HEK293 (cell line): ENCODE data around the gene SNHG17.
A peak's percentile ranks its signal among the peaks of the same experiment; 100 is the strongest.

Source experiments
- IKZF3 ChIP-seq: fragments of 450-650 bp; IDR thresholded peaks from 2 replicates; pipeline ENCODE4 v1.5.0; 2018; ENCODE audit warnings: missing biosample characterization, mild to moderate bottlenecking, missing genetic modification characterization, moderate library complexity
- OVOL3 ChIP-seq: fragments of 450-650 bp; formaldehyde crosslinking; IDR thresholded peaks from 2 replicates; pipeline ENCODE4 v1.5.1; 2016; ENCODE audit warnings: missing biosample characterization, missing genetic modification characterization
- ZBTB48 ChIP-seq: fragments of 450-650 bp; formaldehyde crosslinking; IDR thresholded peaks from 2 replicates; pipeline ENCODE4 v1.5.1; 2016; ENCODE audit warnings: missing biosample characterization, missing genetic modification characterization
- ZFHX2 ChIP-seq: fragments of 450-650 bp; formaldehyde crosslinking; conservative IDR thresholded peaks from 2 replicates; pipeline ENCODE4 v1.5.1; 2016; ENCODE audit warnings: missing biosample characterization, missing genetic modification characterization
- ZNF324 ChIP-seq: fragments of 450-650 bp; formaldehyde crosslinking; IDR thresholded peaks from 2 replicates; pipeline ENCODE4 v1.5.1; 2016; ENCODE audit warnings: missing biosample characterization, missing genetic modification characterization
- ZNF341 ChIP-seq: fragments of 450-650 bp; formaldehyde crosslinking; IDR thresholded peaks from 2 replicates; pipeline ENCODE4; 2016; ENCODE audit warnings: low read depth, missing biosample characterization, missing genetic modification characterization
- ZNF558 ChIP-seq: fragments of 450-650 bp; formaldehyde crosslinking; IDR thresholded peaks from 2 replicates; pipeline ENCODE4 v1.5.1; 2016; ENCODE audit warnings: missing biosample characterization, missing genetic modification characterization
- ZNF610 ChIP-seq: fragments of 450-650 bp; formaldehyde crosslinking; IDR thresholded peaks from 2 replicates; pipeline ENCODE4 v1.5.1; 2016; ENCODE audit warnings: missing biosample characterization, missing genetic modification characterization, borderline replicate concordance
- ZNF701 ChIP-seq: fragments of 450-650 bp; formaldehyde crosslinking; IDR thresholded peaks from 2 replicates; pipeline ENCODE4 v1.5.1; 2016; ENCODE audit warnings: missing biosample characterization, missing genetic modification characterization
- ZNF707 ChIP-seq: fragments of 450-650 bp; formaldehyde crosslinking; IDR thresholded peaks from 2 replicates; pipeline ENCODE4 v1.5.1; 2016; ENCODE audit warnings: missing biosample characterization, missing genetic modification characterization
- TF ChIP-seq, protein P1 (sequence below): fragments of 450-650 bp; formaldehyde crosslinking; IDR thresholded peaks from 2 replicates; pipeline ENCODE4 v1.5.1; 2017; ENCODE audit warnings: missing biosample characterization, missing genetic modification characterization
- TF ChIP-seq, protein P2 (sequence below): fragments of 450-650 bp; formaldehyde crosslinking; IDR thresholded peaks from 2 replicates; pipeline ENCODE4 v1.5.1; 2016; ENCODE audit warnings: missing biosample characterization, missing genetic modification characterization, low read depth
- TF ChIP-seq, protein P3 (sequence below): fragments of 450-650 bp; formaldehyde crosslinking; conservative IDR thresholded peaks from 2 replicates; pipeline ENCODE4 v1.5.1; 2016; ENCODE audit warnings: low read depth, missing biosample characterization, missing genetic modification characterization
- TF ChIP-seq, protein P4 (sequence below): fragments of 450-650 bp; formaldehyde crosslinking; IDR thresholded peaks from 2 replicates; pipeline ENCODE4 v1.5.1; 2016; ENCODE audit warnings: missing biosample characterization, missing genetic modification characterization
- TF ChIP-seq, protein P5 (sequence below): fragments of 450-650 bp; formaldehyde crosslinking; IDR thresholded peaks from 2 replicates; pipeline ENCODE4 v1.5.1; 2016; ENCODE audit warnings: missing biosample characterization, missing genetic modification characterization
- TF ChIP-seq, protein P6 (sequence below): fragments of 450-650 bp; formaldehyde crosslinking; IDR thresholded peaks from 2 replicates; pipeline ENCODE4 v1.5.1; 2016; ENCODE audit warnings: missing biosample characterization, missing genetic modification characterization
- TF ChIP-seq, protein P7 (sequence below): sonication (generic); formaldehyde crosslinking; IDR thresholded peaks from 2 replicates; pipeline ENCODE4 v1.8.1; 2022; ENCODE audit warnings: mild to moderate bottlenecking, moderate library complexity, missing genetic modification reagents
- TF ChIP-seq, protein P8 (sequence below): fragments of 450-650 bp; formaldehyde crosslinking; IDR thresholded peaks from 2 replicates; pipeline ENCODE4 v1.5.1; 2017; ENCODE audit warnings: missing biosample characterization, mild to moderate bottlenecking, missing genetic modification characterization, moderate library complexity

The SNHG17 gene

DNA sequence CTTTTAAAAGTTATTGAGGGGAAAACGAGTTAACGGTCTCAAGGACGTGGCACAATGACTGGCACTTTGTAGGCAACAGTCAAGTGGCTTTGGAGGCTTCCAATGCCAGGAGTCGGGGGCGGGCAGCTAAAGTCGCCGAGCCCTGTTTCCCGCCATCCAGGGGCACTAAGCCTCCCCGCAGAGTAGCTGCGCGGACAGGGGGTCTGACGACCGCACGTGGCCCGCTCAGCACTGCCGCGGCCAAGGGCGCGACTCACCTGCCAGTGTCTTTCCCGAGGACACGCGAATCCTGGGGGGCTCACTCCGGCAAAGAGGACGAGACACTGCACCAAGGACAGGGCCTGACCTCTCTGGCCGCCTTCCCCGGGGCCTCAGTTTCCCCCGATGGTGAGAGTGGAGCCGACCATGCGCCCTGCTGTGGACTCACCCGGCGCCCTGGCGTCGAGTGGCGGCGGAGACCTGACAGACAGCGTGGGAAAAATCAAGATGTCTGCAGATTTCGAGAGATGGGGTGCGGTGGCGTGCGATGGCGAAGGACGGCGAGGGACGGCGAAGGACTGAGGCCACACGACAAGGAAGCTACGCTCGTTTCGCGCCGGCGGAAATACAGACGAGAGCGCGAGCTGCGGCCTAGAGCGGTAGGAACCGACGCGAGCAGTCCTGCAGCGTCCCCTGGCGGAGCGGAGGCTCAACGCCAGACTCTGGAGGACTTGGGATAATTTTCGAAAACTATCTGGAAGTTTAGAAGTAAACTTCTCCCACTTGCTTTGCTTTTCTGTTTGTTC lies at the start of gene SNHG17 (continued):
- TF ChIP-seq, protein P1, sequence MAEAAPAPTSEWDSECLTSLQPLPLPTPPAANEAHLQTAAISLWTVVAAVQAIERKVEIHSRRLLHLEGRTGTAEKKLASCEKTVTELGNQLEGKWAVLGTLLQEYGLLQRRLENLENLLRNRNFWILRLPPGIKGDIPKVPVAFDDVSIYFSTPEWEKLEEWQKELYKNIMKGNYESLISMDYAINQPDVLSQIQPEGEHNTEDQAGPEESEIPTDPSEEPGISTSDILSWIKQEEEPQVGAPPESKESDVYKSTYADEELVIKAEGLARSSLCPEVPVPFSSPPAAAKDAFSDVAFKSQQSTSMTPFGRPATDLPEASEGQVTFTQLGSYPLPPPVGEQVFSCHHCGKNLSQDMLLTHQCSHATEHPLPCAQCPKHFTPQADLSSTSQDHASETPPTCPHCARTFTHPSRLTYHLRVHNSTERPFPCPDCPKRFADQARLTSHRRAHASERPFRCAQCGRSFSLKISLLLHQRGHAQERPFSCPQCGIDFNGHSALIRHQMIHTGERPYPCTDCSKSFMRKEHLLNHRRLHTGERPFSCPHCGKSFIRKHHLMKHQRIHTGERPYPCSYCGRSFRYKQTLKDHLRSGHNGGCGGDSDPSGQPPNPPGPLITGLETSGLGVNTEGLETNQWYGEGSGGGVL (tag by site-specific recombination) = 0 out of 2 replicates have a peak, but pooled peaks have one; percentile 18
- TF ChIP-seq, protein P2, sequence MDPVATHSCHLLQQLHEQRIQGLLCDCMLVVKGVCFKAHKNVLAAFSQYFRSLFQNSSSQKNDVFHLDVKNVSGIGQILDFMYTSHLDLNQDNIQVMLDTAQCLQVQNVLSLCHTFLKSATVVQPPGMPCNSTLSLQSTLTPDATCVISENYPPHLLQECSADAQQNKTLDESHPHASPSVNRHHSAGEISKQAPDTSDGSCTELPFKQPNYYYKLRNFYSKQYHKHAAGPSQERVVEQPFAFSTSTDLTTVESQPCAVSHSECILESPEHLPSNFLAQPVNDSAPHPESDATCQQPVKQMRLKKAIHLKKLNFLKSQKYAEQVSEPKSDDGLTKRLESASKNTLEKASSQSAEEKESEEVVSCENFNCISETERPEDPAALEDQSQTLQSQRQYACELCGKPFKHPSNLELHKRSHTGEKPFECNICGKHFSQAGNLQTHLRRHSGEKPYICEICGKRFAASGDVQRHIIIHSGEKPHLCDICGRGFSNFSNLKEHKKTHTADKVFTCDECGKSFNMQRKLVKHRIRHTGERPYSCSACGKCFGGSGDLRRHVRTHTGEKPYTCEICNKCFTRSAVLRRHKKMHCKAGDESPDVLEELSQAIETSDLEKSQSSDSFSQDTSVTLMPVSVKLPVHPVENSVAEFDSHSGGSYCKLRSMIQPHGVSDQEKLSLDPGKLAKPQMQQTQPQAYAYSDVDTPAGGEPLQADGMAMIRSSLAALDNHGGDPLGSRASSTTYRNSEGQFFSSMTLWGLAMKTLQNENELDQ (tag by site-specific recombination) = no peak
- TF ChIP-seq ZFHX2 (tag by site-specific recombination) = peak; percentile 40
- TF ChIP-seq, protein P3, sequence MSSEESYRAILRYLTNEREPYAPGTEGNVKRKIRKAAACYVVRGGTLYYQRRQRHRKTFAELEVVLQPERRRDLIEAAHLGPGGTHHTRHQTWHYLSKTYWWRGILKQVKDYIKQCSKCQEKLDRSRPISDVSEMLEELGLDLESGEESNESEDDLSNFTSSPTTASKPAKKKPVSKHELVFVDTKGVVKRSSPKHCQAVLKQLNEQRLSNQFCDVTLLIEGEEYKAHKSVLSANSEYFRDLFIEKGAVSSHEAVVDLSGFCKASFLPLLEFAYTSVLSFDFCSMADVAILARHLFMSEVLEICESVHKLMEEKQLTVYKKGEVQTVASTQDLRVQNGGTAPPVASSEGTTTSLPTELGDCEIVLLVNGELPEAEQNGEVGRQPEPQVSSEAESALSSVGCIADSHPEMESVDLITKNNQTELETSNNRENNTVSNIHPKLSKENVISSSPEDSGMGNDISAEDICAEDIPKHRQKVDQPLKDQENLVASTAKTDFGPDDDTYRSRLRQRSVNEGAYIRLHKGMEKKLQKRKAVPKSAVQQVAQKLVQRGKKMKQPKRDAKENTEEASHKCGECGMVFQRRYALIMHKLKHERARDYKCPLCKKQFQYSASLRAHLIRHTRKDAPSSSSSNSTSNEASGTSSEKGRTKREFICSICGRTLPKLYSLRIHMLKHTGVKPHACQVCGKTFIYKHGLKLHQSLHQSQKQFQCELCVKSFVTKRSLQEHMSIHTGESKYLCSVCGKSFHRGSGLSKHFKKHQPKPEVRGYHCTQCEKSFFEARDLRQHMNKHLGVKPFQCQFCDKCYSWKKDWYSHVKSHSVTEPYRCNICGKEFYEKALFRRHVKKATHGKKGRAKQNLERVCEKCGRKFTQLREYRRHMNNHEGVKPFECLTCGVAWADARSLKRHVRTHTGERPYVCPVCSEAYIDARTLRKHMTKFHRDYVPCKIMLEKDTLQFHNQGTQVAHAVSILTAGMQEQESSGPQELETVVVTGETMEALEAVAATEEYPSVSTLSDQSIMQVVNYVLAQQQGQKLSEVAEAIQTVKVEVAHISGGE (tag by site-specific recombination) = peak; percentile 94
- peak; percentile 74 for TF ChIP-seq ZNF558 (tag by site-specific recombination)
- peak; percentile 85 for TF ChIP-seq ZNF610 (tag by site-specific recombination)
- TF ChIP-seq, protein P4, sequence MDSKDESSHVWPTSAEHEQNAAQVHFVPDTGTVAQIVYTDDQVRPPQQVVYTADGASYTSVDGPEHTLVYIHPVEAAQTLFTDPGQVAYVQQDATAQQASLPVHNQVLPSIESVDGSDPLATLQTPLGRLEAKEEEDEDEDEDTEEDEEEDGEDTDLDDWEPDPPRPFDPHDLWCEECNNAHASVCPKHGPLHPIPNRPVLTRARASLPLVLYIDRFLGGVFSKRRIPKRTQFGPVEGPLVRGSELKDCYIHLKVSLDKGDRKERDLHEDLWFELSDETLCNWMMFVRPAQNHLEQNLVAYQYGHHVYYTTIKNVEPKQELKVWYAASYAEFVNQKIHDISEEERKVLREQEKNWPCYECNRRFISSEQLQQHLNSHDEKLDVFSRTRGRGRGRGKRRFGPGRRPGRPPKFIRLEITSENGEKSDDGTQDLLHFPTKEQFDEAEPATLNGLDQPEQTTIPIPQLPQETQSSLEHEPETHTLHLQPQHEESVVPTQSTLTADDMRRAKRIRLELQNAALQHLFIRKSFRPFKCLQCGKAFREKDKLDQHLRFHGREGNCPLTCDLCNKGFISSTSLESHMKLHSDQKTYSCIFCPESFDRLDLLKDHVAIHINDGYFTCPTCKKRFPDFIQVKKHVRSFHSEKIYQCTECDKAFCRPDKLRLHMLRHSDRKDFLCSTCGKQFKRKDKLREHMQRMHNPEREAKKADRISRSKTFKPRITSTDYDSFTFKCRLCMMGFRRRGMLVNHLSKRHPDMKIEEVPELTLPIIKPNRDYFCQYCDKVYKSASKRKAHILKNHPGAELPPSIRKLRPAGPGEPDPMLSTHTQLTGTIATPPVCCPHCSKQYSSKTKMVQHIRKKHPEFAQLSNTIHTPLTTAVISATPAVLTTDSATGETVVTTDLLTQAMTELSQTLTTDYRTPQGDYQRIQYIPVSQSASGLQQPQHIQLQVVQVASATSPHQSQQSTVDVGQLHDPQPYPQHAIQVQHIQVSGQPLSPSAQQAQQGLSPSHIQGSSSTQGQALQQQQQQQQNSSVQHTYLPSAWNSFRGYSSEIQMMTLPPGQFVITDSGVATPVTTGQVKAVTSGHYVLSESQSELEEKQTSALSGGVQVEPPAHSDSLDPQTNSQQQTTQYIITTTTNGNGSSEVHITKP (tag by site-specific recombination) = peak; percentile 55
- TF ChIP-seq ZNF324 (tag by site-specific recombination) = peak; percentile 99
- TF ChIP-seq, protein P5, sequence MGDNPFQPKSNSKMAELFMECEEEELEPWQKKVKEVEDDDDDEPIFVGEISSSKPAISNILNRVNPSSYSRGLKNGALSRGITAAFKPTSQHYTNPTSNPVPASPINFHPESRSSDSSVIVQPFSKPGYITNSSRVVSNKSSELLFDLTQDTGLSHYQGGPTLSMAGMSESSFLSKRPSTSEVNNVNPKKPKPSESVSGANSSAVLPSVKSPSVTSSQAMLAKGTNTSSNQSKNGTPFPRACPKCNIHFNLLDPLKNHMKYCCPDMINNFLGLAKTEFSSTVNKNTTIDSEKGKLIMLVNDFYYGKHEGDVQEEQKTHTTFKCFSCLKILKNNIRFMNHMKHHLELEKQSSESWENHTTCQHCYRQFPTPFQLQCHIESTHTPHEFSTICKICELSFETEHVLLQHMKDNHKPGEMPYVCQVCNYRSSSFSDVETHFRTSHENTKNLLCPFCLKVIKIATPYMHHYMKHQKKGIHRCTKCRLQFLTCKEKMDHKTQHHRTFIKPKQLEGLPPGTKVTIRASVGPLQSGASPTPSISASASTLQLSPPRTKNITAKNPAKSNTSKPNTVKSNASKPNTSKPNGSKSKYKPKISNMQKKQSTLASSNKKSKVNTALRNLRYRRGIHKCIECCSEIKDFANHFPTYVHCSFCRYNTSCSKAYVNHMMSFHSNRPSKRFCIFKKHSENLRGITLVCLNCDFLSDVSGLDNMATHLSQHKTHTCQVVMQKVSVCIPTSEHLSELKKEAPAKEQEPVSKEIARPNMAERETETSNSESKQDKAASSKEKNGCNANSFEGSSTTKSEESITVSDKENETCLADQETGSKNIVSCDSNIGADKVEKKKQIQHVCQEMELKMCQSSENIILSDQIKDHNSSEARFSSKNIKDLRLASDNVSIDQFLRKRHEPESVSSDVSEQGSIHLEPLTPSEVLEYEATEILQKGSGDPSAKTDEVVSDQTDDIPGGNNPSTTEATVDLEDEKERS (tag by site-specific recombination) = peak; percentile 61; the same call in 1 of the 2 replicates
- TF ChIP-seq, protein P6, sequence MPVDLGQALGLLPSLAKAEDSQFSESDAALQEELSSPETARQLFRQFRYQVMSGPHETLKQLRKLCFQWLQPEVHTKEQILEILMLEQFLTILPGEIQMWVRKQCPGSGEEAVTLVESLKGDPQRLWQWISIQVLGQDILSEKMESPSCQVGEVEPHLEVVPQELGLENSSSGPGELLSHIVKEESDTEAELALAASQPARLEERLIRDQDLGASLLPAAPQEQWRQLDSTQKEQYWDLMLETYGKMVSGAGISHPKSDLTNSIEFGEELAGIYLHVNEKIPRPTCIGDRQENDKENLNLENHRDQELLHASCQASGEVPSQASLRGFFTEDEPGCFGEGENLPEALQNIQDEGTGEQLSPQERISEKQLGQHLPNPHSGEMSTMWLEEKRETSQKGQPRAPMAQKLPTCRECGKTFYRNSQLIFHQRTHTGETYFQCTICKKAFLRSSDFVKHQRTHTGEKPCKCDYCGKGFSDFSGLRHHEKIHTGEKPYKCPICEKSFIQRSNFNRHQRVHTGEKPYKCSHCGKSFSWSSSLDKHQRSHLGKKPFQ = peak; percentile 73
- peak; percentile 62; the same call in 1 of the 2 replicates for TF ChIP-seq IKZF3 (tag by site-specific recombination)
- no peak; the same call in 1 of the 2 replicates for TF ChIP-seq ZNF341 (tag by site-specific recombination)
- peak; percentile 71 for TF ChIP-seq ZBTB48 (tag by site-specific recombination)
- no peak for TF ChIP-seq ZNF701 (tag by site-specific recombination)
- peak; percentile 73 for TF ChIP-seq OVOL3 (tag by site-specific recombination)
- TF ChIP-seq, protein P7, sequence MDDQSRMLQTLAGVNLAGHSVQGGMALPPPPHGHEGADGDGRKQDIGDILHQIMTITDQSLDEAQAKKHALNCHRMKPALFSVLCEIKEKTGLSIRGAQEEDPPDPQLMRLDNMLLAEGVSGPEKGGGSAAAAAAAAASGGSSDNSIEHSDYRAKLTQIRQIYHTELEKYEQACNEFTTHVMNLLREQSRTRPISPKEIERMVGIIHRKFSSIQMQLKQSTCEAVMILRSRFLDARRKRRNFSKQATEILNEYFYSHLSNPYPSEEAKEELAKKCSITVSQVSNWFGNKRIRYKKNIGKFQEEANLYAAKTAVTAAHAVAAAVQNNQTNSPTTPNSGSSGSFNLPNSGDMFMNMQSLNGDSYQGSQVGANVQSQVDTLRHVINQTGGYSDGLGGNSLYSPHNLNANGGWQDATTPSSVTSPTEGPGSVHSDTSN (CRISPR knock-in tag) = peak; percentile 80; the same call in 1 of the 2 replicates
- TF ChIP-seq ZNF707 (tag by site-specific recombination) = no peak
- TF ChIP-seq, protein P8, sequence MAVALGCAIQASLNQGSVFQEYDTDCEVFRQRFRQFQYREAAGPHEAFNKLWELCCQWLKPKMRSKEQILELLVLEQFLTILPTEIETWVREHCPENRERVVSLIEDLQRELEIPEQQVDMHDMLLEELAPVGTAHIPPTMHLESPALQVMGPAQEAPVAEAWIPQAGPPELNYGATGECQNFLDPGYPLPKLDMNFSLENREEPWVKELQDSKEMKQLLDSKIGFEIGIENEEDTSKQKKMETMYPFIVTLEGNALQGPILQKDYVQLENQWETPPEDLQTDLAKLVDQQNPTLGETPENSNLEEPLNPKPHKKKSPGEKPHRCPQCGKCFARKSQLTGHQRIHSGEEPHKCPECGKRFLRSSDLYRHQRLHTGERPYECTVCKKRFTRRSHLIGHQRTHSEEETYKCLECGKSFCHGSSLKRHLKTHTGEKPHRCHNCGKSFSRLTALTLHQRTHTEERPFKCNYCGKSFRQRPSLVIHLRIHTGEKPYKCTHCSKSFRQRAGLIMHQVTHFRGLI = 0 out of 2 replicates have a peak, but pooled peaks have one; percentile 33
